HEK293T (cell line): ENCODE results near the gene RUFY2.

ENCODE experiments used
- CTCF ChIA-PET: fragments of 350-600 bp; formaldehyde crosslinking; extraction: SDS; loops from one replicate; lab custom pipeline; 2021; ENCODE audit warnings: antibody characterized with exemption, inconsistent platforms; lab: Yijun Ruan, JAX
- POLR2A ChIA-PET: fragments of 350-600 bp; formaldehyde crosslinking; extraction: SDS; loops from one replicate; lab custom pipeline; 2020; ENCODE audit warnings: antibody characterized with exemption, inconsistent platforms; lab: Yijun Ruan, JAX
- DNase-seq: peaks from one replicate; pipeline ENCODE4 v3.0.0; 2012; ENCODE audit warnings: mixed read lengths; ENCODE audit errors: extremely low spot score
- ARNT ChIP-seq: fragments of 450-650 bp; IDR thresholded peaks from 2 replicates; pipeline ENCODE4 v1.6.1; 2017; ENCODE audit warnings: mild to moderate bottlenecking
- BHLHE40 ChIP-seq: fragments of 450-650 bp; IDR thresholded peaks from 2 replicates; pipeline ENCODE4 v1.6.1; 2016; ENCODE audit warnings: mild to moderate bottlenecking, moderate library complexity, borderline replicate concordance
- CTBP1 ChIP-seq: fragments of 450-650 bp; IDR thresholded peaks from 2 replicates; pipeline ENCODE4 v1.6.1; 2016; ENCODE audit warnings: borderline replicate concordance
- ELF4 ChIP-seq: fragments of 450-650 bp; IDR thresholded peaks from 2 replicates; pipeline ENCODE4 v1.6.1; 2017; ENCODE audit warnings: antibody characterized with exemption
- FOXA1 ChIP-seq: fragments of 450-650 bp; IDR thresholded peaks from 2 replicates; pipeline ENCODE4 v1.6.1; 2016; ENCODE audit warnings: mild to moderate bottlenecking
- FOXK2 ChIP-seq: fragments of 450-650 bp; IDR thresholded peaks from 2 replicates; pipeline ENCODE4 v1.6.1; 2016; ENCODE audit warnings: mild to moderate bottlenecking
- FOXM1 ChIP-seq: fragments of 450-650 bp; IDR thresholded peaks from 2 replicates; pipeline ENCODE4 v1.6.1; 2017; ENCODE audit warnings: mild to moderate bottlenecking, borderline replicate concordance
- HDGF ChIP-seq: fragments of 450-650 bp; IDR thresholded peaks from 2 replicates; pipeline ENCODE4 v1.6.1; 2017; ENCODE audit warnings: antibody characterized with exemption, borderline replicate concordance
- L3MBTL2 ChIP-seq: fragments of 450-650 bp; conservative IDR thresholded peaks from 2 replicates; pipeline ENCODE4 v1.6.1; 2016; ENCODE audit warnings: mild to moderate bottlenecking
- LEF1 ChIP-seq: fragments of 450-650 bp; IDR thresholded peaks from 2 replicates; pipeline ENCODE4 v1.6.1; 2017; ENCODE audit warnings: mild to moderate bottlenecking, borderline replicate concordance
- NFRKB ChIP-seq: fragments of 450-650 bp; IDR thresholded peaks from 2 replicates; pipeline ENCODE4 v1.6.1; 2016; ENCODE audit warnings: mild to moderate bottlenecking, moderate library complexity
- SP1 ChIP-seq: fragments of 450-650 bp; IDR thresholded peaks from 2 replicates; pipeline ENCODE4 v1.6.1; 2017
- SUZ12 ChIP-seq: fragments of 450-650 bp; IDR thresholded peaks from 2 replicates; pipeline ENCODE4 v1.6.1; 2016; ENCODE audit warnings: mild to moderate bottlenecking
- TARDBP ChIP-seq: fragments of 450-650 bp; IDR thresholded peaks from 2 replicates; pipeline ENCODE4 v1.6.1; 2016
- ZNF384 ChIP-seq: fragments of 450-650 bp; IDR thresholded peaks from 2 replicates; pipeline ENCODE4 v1.6.1; 2016
- TF ChIP-seq, protein P1 (sequence below): fragments of 450-650 bp; IDR thresholded peaks from 2 replicates; pipeline ENCODE4 v1.6.1; 2016

RUFY2 gene

DNA sequence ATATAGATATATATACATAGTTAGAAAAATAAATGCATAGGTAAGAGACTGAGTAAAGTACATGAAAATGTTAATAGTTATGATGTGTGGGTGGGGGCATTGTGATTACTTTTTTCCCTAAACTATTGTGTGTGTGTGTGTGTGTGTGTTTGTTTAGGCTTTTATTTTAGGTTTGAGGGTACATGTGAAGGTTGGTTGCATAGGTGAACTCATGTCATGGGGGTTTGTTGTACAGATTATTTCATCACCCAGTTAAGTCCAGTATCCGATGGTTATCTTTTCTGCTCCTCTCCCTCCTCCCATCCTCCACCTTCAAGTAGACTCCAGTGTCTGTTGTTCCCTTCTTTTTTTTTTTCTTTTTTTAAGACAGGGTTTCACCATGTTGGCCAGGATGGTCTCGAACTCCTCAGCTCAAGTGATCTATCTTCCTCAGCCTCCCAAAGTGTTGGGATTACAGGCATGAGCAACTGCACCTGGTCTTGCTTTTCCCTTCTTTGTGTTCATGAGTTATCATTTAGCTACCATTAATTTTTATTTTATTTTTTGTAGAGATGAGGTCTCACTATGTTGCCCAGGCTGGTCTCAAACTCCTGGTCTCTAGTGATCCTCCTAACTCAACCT lies 1.9 kb upstream of the RUFY2 start:
- TF ChIP-seq ARNT (no peak), NFRKB (no peak), FOXA1 (no peak), TARDBP (no peak), FOXM1 (no peak), SUZ12 (no peak), BHLHE40 (no peak), ZNF384 (no peak), ELF4 (no peak), LEF1 (no peak), L3MBTL2 (no peak), CTBP1 (no peak), SP1 (no peak), HDGF (no peak)
- TF ChIP-seq, protein P1, sequence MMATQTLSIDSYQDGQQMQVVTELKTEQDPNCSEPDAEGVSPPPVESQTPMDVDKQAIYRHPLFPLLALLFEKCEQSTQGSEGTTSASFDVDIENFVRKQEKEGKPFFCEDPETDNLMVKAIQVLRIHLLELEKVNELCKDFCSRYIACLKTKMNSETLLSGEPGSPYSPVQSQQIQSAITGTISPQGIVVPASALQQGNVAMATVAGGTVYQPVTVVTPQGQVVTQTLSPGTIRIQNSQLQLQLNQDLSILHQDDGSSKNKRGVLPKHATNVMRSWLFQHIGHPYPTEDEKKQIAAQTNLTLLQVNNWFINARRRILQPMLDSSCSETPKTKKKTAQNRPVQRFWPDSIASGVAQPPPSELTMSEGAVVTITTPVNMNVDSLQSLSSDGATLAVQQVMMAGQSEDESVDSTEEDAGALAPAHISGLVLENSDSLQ, result no peak
- ChIA-PET CTCF (interaction anchor here (0.6 kb wide), 2 partner anchors 18 to 81 kb away, joined by 3 to 6 read pairs; no protein-coding TSS in a partner anchor), POLR2A (no interaction called here)
- no peak for DNase-seq

DNA sequence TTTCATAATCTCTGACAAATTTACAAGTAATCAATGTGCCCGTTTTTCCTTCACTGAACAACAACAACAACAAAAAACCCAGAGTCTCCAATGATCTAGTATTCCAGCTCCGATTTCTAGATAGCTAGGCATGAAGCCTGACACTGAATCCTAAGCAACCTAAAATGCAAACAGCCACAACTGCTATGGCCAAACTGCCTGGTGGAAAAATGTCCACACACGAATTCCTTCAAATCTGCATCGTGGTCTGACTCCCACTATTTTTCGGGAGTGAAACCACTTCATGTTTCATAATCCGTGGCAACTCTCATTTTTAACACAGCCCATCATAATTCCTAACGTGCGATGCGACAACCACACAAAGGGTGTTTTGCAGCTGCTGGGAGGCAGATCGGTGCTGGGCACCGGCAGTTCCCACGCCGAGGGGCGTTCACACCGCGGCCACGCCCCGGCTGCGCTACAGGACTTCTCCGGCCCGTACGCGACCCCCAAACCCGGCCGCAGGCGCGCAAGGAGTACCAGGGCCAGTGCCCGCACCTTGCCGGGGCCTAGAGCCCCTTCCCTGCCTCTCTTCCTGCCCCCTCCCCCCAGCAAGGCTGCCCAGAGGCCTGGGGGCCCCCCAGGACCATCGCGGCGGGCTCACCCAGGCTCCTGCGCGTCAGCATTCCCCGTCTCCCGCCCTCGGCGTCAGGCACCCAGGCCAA lies 814 bp downstream of the RUFY2 start:
- TF ChIP-seq FOXA1 (no peak), FOXM1 (no peak), L3MBTL2 (no peak), NFRKB (no peak)
- CTCF ChIA-PET, result interaction anchor here (0.6 to 0.9 kb wide), 5 partner anchors 9 to 267 kb away, joined by 3 to 5 read pairs (median 3); no protein-coding TSS in a partner anchor
- POLR2A ChIA-PET, result interaction anchor here (1.8 to 2.0 kb wide), 2 partner anchors 66 to 74 kb away, joined by 5 to 9 read pairs; partner anchors contain the start of genes DNA2, HNRNPH3 and PBLD
- peak; percentile 68 for DNase-seq

DNA sequence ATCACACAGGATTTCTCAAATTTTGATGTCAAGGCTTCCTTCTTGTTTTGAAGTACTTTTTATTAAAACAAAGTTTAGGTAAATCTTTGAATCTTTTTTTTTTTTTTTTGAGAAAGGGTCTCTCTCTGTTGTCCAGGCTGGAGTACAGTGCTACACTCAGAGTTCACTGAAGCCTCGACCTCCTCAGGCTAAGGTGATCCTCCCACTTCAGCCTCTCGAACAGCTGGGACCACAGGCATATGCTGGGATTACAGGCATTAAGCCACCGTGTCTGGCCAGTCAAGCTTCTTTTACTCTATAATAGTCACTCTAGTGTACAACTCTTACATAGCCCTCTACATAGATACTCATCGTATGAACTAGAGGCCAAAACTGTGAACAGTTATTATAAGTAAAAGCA lies 3.4 kb downstream of the RUFY2 start:
- CTCF ChIA-PET, result interaction anchor here (1.1 kb wide), 1 partner anchor 57 kb away, joined by 4 read pairs; no protein-coding TSS in a partner anchor
- TF ChIP-seq HDGF (no peak), FOXA1 (no peak)
- no peak for DNase-seq
- POLR2A ChIA-PET, result no interaction called here

DNA sequence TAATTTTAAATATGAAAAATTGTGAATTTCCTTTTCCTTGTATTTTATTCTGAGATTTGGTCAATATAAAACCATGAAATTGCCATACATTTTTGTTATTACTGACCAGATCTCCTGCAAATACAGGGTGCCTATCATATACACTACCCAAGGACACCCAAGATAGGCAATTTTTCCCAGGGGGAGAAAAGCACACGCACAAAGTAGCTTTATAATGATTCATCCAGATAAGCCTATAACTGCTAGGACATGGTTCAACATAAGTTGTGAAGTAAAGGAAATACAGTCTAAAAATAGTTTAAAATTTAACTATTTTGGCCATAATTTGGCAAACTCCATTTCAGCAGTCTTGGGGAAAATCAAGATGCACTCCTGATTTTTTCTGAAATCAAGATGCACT lies 4.8 kb downstream of the RUFY2 start:
- POLR2A ChIA-PET, result no interaction called here
- DNase-seq, result no peak
- TF ChIP-seq BHLHE40, result no peak
- TF ChIP-seq ZNF384, result no peak
- no peak for TF ChIP-seq ARNT
- TF ChIP-seq FOXA1, result no peak
- no peak for TF ChIP-seq CTBP1
- TF ChIP-seq SP1, result no peak
- CTCF ChIA-PET, result no interaction called here

DNA sequence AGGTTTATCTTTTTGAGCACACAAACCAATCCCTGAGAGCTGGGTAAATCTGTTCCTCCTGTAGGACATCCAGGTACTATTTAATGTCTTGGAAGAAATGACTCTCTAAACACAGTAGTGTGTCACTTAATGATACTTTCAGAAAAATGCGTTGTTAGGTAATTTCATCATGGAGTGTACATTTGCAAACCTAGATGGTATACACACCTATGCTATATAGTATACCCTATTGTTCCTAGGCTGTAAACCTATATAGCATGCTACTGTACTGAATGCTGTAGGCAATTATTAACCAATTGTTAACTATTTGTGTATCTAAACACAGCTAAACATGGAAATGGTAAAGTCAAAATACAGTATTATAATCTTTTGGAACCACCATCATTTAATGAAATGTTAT lies 10.1 kb downstream of the RUFY2 start:
- POLR2A ChIA-PET, result no interaction called here
- CTCF ChIA-PET, result interaction anchor here (1.0 kb wide), 1 partner anchor 10 kb away, joined by 5 read pairs; the partner anchor contains the start of gene RUFY2
- TF ChIP-seq ZNF384, result no peak
- no peak for TF ChIP-seq LEF1
- TF ChIP-seq ARNT, result no peak
- TF ChIP-seq TARDBP, result no peak
- TF ChIP-seq SUZ12, result no peak
- no peak for TF ChIP-seq FOXA1
- no peak for TF ChIP-seq CTBP1
- TF ChIP-seq SP1, result no peak
- TF ChIP-seq, protein P1, result no peak
- no peak for TF ChIP-seq ELF4
- TF ChIP-seq FOXM1, result no peak
- TF ChIP-seq BHLHE40, result no peak
- no peak for TF ChIP-seq NFRKB
- TF ChIP-seq L3MBTL2, result no peak
- no peak for TF ChIP-seq HDGF
- no peak for DNase-seq

DNA sequence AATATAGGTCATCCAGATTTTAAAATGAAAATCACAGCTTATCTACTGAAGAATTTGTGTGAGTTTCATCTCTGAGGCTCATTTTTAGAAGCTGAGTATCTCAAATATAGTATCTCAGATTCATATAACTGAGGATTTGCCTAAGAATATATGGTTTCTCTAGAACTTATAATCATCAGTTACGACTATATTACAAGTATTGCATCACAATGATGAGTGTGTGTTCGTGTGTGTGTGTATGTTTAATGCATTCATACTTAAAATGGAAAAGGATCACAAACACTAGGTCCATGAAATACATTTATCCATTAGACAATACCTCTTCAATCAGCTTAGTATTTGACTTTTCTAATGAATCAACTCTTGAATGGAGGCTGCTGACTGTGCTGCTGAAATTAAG lies 21.3 kb downstream of the RUFY2 start:
- ChIA-PET CTCF (no interaction called here), POLR2A (no interaction called here)
- DNase-seq, result no peak
- TF ChIP-seq LEF1 (no peak), ARNT (no peak), ELF4 (no peak), ZNF384 (no peak), FOXA1 (no peak), NFRKB (no peak), HDGF (no peak), TARDBP (no peak), SP1 (no peak), FOXM1 (no peak), L3MBTL2 (no peak), FOXK2 (no peak), SUZ12 (no peak), BHLHE40 (no peak), CTBP1 (no peak)
- TF ChIP-seq, protein P1, result no peak
